HG02981 (cell line): ENCODE measurements around the gene CD46.

Experiments used
- ATAC-seq: cut with Tn5 transposase; IDR thresholded peaks from one replicate; pipeline ENCODE4 v1.9.1; 2021; ENCODE audit warnings: mild to moderate bottlenecking, moderate library complexity; ENCODE audit not compliant: unreplicated experiment

CD46 gene

DNA sequence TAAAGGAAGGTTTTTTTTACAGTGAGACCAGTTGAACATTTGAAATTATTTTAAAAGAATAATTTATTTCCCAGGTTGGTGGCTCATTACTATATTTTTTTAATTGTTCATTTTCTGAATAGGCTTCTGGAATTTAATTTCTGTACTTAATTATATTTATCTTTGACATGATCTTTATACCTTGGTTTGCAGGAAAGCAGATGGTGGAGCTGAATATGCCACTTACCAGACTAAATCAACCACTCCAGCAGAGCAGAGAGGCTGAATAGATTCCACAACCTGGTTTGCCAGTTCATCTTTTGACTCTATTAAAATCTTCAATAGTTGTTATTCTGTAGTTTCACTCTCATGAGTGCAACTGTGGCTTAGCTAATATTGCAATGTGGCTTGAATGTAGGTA is 41.5 kb downstream of the CD46 start:
- no peak for ATAC-seq

DNA sequence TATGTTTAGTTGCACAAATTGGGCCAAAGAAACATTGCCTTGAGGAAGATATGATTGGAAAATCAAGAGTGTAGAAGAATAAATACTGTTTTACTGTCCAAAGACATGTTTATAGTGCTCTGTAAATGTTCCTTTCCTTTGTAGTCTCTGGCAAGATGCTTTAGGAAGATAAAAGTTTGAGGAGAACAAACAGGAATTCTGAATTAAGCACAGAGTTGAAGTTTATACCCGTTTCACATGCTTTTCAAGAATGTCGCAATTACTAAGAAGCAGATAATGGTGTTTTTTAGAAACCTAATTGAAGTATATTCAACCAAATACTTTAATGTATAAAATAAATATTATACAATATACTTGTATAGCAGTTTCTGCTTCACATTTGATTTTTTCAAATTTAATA is 43.0 kb downstream of the CD46 start:
- ATAC-seq: no peak

DNA sequence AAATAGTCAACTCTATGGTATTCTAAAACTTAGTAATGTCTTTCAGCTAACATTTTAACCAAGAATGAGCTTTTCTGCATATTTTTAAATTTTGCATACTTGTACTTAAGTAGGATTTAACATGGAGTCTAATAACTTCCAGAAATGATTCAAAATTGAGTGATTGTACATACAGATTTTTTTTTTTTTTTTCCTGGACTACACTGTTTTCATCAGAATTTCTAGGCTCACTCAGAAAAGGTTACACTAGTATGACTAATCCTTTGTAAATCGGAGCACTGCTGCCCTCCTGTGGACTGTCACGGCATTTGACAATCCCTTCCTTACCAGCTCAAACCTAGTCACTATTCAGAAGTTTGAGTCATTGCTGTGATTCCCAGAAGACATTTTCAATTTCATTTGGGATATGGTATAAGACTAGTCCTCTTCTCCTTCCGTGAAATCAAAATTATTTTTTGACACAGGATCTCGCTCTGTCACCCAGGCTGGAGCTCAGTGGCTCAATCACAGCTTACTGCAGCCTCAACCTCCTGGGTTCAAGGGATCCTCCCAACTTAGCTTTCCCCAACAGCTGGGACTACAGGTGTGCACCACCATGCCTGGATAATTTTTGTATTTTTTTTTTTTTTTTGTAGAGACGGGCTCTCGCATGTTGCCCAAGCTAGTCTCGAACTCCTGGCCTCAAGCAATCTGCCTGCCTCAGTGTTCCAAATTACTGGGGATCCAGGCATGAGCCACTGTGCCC is 45.5 kb downstream of the CD46 start:
- peak; percentile 80 for ATAC-seq

DNA sequence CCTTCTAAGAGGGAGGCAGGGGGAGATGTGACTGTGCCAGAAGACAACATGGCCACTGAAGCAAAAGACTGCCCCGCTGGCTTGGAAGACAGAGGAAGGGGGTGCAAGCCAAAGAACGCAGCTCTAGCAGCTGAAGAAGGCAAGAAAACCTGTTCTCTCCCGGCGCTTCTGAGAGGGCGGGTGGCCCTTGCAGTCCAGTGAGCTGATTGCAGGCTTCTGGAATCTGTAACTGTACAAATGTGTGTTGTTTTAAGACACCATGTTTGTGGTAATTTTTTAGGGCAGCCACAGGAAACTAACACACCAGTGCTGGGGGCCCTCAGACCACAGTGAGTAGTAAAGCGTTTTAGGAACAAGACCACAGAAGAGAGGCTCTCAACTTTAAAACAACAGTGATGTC is 47.0 kb downstream of the CD46 start:
- no peak for ATAC-seq

DNA sequence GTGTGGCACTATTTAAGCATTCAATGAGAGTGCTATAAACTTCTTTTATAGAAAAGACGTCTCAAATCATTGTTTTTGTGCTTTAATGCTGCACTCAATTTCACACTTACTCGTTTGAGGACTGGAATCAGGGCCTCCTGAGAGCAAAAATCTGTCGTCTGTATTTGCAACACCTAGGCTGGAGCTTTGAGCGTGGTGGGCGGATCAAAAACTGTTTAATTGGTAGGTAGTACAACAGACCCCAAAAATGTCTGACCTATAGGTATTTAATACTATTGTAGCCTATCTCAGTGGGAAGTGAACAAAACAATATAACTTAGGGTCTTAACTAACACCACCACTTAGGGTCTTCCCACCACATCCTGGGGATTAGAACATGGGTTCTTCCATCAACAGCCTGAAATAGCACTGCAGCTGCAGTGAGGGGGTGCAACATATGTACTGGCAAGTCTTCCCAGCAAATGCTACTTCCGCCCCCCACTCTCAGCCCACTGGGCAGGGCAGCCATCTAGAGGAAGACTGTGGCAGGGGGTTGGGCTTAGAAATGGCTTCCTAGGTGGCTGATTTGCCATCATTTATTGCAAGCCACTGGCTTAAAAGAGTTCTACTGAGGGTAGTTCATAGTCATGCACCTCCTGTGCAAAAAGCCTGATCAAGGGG is 48.3 kb downstream of the CD46 start:
- no peak for ATAC-seq

DNA sequence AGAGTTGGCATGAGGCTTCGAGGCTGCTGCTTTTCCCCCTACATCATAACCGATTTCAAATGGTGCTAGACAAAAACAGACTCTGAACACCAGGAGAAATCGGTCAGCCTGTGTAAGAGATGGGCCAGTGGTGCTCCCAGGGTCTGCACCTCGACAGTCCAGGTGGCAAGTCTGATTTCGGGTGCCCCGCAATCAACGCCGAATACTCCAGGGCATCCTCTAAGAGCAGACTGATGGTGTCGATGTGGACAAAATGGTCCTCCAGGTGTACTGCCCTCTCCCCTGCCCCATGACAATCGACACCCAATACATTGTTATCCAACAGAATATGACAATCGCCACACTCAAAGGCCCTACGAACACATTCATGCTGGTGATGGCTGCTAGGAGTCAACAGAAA is 50.0 kb downstream of the CD46 start:
- ATAC-seq: no peak

DNA sequence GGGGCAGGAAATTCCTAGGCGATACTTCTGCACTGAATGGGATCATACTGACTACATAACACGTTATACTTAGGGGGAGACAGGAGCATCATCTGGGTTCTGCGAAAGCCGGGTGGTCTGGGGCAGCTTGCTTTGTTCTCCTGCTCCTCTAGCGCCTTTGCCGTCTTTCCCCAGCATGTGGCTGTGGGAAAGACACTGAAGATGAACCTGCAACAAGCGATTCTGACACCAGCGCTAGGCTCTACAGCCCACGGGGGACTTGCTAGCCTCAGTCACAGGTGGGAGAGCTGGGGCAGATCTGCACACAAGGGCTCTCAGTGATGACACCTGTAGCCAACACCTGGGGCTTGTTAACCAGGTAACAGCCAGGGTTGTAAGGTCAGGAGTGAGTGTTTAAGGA is 51.8 kb downstream of the CD46 start:
- ATAC-seq: no peak

DNA sequence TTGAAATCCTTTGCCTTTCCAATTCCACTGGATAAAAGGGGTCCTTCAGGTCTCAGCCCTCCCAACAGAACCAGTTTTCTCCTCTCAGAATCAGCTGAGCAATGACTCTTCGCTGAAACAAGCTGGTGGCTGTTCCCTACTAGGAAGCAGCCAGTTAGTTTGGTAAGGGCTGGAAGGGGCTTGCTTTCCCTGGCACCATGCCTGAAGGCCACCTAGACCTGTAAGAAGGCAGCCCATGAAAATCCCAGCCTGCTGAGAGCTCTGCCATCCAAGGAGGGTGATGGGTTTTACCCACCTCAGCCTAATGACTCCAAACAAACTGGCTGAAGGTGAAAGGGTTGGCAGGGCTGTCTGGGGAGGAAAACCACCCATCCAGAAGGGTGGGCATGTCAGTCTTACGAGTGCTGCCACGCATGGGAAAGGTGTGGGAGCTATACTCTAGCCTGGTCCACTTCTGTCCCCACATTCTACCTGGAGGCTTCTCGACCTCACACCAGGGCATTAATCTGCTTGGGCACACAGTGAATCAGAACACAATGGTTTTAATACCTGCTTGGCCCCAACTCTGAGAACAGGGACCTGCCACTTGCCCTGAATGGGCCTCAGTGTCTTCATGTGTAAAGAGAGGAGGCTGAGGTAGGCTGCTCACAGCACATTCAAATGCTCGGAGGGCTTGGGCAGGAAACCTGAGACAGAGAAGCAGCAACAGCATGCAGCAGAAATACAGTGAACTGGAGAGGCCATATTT is 53.0 kb downstream of the CD46 start:
- no peak for ATAC-seq

DNA sequence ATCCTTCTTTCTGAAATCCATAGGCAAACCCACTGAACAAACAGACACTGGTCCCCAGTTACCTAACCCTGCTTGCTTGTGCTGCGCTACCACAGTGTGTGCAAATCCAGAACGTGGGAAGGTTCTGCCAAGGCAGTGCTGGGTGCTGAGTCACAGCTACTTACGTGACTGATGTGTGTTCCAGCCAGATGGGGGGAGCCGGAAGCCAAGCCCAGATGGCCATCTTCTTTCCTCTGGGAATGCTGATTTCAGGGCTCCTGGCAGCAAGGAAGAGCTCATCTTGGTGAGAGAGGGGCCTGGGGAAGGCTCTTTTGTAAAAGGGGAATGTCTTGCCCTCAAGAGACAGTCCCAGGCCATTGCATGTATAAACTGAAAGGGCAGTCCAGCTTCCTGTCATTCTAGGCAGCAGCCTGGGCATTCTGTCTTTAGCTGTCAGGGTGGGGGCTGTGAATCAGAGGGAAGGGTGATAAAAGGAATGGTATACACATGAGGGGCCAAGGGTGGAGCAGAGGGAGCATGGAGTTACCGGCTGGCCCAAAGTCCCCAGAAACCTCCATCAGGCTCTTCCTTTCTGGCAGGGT is 54.1 kb downstream of the CD46 start:
- no peak for ATAC-seq

DNA sequence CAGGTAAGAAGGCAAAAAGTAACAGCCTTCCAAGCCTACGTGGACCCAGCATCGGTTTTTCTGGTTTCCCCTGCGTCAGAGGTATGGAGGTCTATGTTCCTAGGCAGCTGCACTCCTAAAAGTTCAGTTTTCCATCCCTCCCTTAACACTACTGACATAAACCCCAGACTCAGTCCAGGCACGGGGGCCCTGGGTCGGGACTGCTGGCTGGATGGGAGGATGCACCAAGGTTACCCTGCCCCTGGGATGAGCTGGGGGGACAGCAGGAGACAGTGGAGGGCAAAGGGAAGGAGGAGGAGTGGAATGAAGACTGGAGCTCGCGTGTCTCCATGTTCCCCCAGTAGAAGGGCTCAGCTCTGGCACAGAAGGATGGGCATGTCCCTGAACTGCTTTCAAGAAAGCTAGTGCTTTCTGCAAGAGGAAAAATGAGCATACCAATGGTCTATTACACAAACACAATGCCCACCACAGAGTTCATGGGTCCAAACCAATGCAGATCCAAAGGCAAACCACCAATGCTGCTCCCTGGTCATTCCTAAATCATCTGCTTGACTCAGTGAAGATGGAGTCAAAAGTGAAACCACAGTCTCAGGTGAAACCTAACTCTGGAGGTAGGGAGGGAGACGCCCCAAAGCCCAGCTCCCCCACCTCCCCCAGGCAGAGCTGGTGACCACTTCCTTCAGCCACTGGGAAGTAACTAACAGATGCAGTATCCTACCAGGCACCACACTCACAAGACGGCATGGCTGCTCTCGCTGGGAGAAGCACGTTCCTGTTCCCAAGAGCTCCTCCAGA is 54.9 kb downstream of the CD46 start:
- ATAC-seq: no peak

DNA sequence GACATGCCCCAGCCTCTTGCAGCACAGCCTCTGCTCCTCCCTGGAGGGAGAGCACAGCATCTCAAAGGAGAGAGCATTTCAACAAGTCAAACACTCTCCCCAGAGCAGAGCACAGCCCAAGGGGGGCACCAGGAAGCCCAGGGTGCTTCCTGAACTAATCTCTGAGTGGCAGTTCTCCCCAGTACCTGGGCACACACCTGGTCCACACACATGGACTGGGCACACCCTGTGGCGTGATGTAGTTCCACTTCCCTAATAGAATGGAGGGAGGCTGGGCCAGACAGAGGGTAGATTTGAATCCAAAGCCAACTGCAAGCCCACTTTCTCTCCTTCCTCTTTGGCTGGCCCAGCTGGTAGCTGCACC is 55.5 kb downstream of the CD46 start:
- no peak for ATAC-seq

DNA sequence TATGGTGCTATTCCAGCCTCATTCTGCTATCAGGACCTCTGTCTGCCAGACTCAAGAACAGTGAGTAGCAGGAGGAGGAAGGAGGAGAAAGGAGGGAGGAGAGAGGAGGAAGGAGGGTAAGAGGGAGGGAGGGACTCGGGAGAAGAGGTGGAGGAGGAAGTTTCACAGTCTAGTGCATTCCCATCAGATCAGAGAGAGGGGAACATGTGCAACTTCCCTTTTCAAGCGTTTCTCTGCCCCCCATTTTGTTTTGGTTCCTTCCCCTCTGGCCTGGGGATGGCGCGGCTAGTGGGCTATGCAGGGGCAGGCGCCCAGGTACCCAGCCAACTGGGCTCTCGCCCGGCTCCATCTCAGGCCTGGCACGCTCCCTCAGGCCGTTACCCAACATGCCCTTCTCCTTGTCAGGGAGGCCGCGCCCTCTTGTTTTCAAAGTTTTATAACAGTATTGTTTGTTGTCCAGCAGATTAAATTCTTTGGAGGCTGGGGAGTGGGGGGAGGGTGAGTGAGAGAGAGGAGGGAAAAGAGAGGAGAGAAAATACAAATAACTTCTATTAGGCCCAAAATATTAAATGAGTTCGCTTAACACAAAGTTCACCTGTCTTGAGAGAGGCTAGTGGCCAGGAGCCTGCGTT is 56.0 kb downstream of the CD46 start:
- no peak for ATAC-seq

DNA sequence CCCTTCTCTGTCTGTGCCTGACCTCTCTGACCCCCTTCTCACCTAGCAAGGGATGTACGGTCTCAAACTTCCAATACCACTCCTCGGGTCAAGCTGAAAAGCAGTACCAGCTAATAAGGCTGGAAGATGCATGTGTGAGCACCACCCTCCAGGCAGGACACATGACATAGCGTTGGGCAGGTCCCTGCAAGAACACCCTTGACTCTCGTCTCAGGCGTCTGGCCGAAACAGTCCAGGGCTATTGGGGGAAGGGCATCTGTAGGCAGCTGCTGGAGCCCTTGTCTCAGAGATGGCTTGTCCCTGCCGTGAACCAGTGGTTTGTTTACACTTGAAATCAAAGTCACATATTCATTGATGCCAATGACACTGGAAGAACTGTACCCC is 56.5 kb downstream of the CD46 start:
- no peak for ATAC-seq

DNA sequence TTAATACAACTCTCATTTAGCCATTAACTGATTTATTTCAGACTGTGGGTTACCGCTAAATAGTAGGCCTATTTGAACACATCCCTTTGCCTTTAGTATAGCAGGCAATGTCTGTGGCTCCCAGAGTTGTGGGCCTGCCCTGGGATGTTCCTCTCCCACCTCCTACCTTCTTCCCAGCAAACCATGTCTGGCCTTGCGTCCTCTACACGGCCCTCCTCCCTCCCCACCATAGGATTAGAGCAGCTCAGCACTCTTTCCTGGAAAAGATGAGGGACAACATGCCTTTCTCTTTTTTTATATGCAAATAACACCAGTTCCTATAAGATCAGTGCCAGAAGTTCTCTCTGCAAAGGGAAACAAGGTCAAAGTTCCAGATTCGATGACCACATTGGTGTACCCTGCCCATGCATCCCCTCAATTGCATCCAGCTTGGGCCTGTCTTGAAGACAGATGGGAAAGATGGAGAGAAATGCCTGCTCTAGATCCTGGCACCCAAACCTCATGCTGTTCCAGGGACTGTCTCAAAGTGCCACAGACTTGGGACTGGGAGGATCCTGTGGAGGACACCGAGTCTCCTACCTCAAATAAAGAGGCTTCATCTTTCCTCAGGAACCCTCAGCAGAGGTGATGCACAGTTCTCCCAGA is 57.2 kb downstream of the CD46 start:
- ATAC-seq: no peak

DNA sequence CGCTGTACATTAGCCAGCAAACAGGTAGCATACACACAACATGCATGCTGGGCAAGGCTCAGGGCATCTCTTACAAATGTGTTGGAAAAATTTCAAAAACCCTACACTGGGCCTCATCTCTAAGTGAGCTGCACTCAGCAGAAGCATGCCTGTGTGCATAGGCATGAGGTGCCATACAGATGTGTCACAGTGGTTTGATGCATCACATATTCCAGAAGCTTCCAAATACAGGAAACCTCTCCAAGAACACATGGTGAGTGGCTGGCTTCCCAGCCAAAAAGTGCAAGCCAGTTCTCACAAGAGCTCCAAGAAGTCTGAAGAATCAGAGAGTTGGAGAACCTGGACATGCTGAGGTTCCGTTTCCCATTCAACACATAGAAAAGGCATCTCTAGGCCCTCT is 58.3 kb downstream of the CD46 start:
- ATAC-seq: no peak

DNA sequence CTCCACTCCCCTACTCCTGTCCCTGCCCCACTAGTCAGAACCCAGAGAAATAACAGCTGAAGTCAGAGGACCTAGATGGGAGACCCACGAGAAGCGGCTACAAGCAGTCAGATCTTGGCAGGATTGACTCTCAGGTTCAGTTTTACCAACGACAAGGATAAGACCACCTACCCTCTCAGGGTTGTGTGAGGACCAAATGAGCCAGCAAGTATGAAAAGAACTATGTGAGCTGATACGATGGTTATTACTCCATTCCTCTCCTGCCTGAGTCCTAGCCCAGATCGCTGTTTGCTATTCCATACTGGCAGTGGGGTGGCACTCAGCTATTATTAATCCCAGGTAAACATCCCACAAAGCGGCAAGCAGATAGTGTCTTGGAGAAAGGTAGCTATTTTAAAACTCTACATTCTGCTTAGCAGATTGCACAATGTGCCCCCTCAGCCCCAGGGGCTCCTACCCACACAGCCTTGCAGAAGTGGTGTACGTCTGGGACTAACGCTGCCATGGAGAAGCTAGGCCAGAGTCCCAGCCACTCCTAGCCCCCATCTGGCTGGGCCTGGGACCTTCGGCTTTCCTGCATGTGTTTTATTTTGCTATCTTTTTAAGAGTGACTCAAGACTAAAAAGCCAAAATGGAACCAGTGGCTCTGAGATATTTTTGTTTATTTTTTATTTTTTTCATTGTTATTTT is 58.9 kb downstream of the CD46 start:
- ATAC-seq: no peak

DNA sequence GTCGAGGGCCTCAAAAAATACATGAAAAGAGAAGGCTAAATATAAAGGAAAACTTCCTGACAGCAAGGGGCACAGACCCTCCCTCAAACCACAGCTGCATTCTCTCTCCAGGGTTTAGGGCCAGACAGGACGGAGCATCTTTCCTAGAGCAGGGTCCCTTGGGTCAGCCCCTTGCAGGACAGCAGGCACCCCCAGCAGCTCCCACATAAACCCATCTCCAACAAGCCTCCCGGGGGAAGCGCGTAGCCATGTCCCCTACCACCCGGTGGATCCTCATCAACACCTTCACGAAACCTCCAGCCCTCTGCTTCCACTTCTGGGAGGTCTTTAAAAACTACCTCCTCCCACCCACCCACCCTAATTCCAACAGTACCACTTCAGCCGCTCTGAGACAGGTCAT is 59.5 kb downstream of the CD46 start:
- no peak for ATAC-seq

DNA sequence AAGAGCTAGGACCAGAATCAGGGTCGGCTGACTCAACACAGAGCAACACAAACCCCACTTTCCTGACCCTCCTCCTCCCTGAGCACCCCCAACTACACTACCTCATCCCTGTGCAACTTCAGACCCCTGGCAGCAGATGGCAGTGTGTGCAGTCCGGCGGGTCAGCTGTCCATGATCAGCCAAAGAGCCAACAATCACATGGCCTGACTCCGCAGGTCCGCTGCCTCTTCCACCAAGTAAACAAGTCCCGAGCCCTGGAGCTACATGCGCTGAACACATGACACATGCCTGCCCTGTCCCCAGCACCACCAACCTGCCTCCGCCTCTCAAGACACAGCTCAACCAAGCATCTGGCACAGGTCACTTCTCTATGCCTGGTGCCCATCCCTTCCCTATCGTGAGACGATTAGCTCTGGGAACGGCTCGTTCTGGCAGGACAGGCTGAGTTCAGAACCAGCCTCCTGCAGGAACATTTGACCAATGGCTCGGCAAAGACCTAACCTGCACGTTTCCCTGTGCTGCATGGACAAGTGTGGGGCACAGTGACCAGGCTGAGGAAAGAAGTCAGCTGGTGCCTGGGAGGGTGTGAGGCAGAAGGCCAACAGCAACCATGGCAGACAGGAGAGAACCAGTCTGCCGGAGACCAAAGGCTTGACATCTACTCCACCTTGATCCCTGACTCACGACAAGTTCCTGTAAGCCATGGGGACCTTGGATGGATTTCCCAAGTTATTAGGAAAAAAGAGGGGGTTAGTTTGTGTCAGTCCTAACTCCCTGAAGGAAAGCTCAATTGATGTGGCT is 60.3 kb downstream of the CD46 start:
- ATAC-seq: no peak
